IPS-11a (cell line): Measurements from ENCODE around the gene RBM14.
"Not testable (repeated sequence)": the region's sequence is repeated elsewhere in the genome, so short reads cannot be mapped to it uniquely, and the experiment has no call there.

Source experiments
- H3K4me3 ChIP-seq: one replicate; pipeline ENCODE4 v1.5.1; 2013; ENCODE audit warnings: low read depth, low read length, control low read depth

The RBM14 gene

DNA sequence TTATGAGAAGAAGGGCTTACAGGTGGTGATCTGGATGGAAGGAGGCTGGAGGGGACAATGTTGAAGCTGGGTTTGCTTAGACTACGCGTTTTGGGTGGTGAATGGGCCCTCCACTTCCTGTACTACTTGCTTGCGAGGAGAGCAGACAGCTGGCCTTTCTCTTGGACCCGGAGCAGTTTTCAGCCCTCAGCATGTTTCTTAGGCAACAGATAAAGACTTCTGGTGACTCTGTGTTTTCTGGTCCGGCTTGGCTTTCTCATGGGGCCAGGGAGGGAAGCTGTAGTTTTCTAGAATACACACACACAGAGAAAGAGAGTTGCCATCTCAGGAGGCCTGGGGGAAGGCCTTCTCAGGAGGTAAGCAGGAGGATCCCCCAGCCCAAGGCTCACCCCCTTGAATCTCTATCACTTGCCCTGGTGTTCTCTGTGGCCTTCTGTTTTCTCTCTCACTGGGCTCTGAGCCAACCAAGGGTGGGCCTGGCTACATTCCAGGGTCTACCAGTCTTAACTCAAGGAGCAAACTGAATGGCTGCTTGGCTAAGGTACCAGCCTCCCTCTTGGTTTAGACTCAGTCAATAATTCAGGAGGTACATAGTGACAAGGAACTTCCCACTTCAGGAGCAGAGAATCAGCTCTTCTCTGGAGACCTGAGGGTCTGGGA is 21.1 kb upstream of the RBM14 start:
- H3K4me3 ChIP-seq = no peak overlapping the region

GRCh38 chr11:66598993-66599392 is 17.4 kb upstream of the RBM14 start:
- H3K4me3 ChIP-seq = no peak overlapping the region

DNA sequence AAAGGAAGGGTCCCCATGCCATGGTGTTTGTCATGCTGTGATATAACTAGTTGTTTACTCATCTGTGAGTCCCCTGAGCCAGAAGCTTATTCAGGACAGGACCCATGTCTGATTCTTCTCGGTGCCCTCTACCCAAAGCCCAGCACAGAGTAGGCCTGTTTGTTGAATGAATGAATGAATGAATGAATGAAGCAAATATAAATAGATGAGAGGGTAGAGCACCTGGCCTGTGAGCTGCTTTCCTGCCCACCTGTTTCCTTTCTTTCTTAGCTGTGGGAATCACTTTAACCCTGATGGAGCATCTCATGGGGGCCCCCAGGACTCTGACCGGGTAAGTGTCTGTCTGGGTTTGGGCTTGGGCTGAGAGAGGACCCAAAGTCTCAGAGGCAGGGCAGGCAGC is 16.2 kb upstream of the RBM14 start:
- H3K4me3 ChIP-seq = no peak overlapping the region

GRCh38 chr11:66600631-66601233 is 15.7 kb upstream of the RBM14 start:
- H3K4me3 ChIP-seq = no peak overlapping the region

- H3K4me3 ChIP-seq = no peak overlapping the region
Observed at GRCh38 chr11:66603072-66603471, 13.4 kb upstream of the RBM14 start.

- H3K4me3 ChIP-seq = no peak overlapping the region
Observed at GRCh38 chr11:66604155-66604554, 12.3 kb upstream of the RBM14 start.

GRCh38 chr11:66606608-66607007 is 9.8 kb upstream of the RBM14 start:
- H3K4me3 ChIP-seq = not testable (repeated sequence)

GRCh38 chr11:66607126-66607834 is 9.2 kb upstream of the RBM14 start:
- H3K4me3 ChIP-seq = no peak overlapping the region

DNA sequence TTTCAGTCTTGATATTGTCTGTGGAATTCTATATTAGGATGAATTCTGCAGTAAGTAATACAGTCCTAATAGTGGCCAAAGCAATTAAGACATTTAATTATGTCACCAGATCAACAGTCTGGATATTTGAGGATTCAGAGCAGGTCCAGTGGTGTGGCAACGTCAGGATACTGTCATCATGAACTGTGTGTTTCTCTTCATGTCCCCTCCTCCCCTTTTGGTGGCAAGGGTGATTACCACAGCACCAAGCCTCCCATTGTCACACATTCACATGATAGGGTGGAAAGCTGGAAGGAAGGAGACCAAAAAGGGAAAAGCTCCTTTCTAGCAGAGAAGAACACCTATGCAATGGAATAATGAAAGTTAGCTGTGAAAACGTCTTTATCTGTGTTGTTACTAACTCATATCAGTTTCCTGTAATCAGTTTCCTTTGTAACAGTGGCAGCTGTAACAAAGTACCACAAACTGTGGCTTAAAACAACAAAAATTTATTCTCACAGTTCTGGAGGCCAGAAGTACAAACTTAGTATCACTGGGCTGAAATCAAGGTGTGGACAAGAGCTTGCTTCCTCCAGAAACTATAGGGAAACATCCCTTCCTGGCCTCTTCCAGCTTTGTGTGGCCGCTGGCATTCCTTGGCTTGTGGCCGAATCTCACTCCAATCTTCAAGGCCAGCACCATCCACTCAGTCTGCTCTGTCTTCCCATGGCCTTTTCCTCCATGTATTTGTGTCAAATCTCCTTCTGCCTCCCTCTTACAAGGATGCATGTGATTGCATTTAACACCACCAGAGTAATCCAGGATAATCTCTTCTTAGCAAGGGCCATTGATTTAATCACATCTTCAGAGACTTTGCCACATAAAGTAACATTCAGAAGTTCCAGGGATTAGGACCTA is 6.5 kb upstream of the RBM14 start:
- no peak overlapping the region for H3K4me3 ChIP-seq

DNA sequence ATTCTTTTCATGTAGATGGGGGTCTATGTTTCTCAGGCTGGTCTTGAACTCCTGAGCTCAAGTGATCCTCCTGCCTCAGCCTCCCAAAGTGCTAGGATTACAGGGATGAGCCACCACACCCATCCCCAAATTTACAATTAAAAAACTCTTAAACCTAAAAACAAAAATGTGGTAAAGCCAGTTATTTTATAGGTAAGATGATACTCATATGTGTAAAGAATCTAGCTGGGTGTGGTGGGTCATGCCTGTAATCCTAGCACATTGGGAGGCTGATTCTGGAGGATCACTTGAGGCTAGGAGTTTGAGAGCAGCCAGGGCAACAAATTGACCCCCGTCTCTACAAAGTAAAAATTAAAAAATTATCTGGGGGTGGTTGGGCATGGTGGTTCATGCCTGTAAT is 4.0 kb upstream of the RBM14 start:
- no peak overlapping the region for H3K4me3 ChIP-seq

- H3K4me3 ChIP-seq = no peak overlapping the region
Observed at GRCh38 chr11:66614073-66614472, 2.4 kb upstream of the RBM14 start.

GRCh38 chr11:66617155-66617834 is 865 bp downstream of the RBM14 start:
- H3K4me3 ChIP-seq = peak overlapping the region; percentile 98

GRCh38 chr11:66619080-66619554 is 2.7 kb downstream of the RBM14 start:
- H3K4me3 ChIP-seq = no peak overlapping the region

DNA sequence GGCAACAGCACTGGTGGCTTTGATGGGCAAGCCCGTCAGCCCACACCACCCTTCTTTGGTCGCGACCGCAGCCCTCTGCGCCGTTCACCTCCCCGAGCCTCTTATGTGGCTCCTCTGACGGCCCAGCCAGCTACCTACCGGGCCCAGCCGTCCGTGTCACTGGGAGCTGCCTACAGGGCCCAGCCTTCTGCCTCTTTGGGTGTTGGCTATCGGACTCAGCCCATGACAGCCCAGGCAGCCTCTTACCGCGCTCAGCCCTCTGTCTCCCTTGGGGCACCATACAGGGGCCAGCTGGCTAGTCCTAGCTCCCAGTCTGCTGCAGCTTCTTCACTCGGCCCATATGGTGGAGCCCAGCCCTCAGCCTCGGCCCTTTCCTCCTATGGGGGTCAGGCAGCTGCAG is 8.0 kb downstream of the RBM14 start:
- H3K4me3 ChIP-seq = no peak overlapping the region

- H3K4me3 ChIP-seq = no peak overlapping the region
Observed at GRCh38 chr11:66625041-66625751, 8.8 kb downstream of the RBM14 start.

DNA sequence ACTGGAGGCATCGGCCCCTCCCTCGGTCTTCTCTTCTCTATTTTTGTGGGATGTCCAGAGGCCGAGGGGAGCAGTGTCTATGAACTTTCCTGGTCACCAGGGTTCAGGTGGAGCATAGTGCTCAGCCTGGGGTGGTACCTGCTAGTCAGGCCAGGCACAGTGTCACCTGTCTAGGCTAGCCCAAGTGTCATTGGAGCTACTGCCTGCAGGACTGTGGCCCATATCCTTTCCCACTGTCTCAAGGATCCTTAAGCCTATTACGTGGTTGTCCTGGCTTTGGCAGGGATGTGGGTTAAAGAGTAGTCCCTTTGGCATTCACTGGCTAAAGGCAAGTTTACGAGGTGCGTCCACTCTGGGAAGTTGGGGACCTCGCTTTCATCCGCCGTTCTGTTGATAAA is 9.3 kb downstream of the RBM14 start:
- no peak overlapping the region for H3K4me3 ChIP-seq

DNA sequence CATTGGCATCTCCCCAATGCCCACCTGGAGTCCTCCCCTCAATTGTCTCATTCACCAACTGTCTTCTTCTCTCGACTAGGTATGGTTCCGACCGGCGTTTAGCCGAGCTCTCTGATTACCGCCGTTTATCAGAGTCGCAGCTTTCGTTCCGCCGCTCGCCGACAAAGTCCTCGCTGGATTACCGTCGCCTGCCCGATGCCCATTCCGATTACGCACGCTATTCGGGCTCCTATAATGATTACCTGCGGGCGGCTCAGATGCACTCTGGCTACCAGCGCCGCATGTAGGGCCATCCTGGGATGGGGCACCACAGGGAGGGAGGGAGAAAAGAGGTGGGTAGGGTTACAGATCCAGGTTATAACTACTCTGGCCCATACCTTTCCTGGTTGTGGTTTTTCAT is 10.0 kb downstream of the RBM14 start:
- no peak overlapping the region for H3K4me3 ChIP-seq

DNA sequence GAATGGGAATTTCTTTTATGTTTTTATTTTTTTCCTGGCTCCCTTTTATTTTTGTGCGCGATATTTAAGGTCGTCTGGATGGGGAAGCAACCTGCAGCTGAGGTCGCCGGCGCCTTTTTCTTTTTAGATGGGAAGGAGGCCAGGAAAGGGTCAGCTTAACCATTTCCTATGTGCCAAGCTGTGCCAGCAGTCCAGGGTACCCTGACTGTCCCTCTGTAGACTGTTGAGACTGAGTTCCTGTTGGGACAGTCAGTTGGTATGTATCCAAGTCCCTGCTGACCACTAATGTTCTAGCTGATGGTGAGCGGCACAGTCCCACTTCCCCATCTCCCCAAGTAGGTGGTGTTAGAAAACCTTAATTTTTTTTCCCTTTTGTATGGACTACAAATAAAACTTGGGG is 10.5 kb downstream of the RBM14 start:
- no peak overlapping the region for H3K4me3 ChIP-seq

GRCh38 chr11:66628061-66628603 is 11.7 kb downstream of the RBM14 start:
- H3K4me3 ChIP-seq = no peak overlapping the region

GRCh38 chr11:66629356-66629755 is 12.9 kb downstream of the RBM14 start:
- no peak overlapping the region for H3K4me3 ChIP-seq
